ENCODE measurements around the gene NEMP1.

NEMP1 gene

DNA sequence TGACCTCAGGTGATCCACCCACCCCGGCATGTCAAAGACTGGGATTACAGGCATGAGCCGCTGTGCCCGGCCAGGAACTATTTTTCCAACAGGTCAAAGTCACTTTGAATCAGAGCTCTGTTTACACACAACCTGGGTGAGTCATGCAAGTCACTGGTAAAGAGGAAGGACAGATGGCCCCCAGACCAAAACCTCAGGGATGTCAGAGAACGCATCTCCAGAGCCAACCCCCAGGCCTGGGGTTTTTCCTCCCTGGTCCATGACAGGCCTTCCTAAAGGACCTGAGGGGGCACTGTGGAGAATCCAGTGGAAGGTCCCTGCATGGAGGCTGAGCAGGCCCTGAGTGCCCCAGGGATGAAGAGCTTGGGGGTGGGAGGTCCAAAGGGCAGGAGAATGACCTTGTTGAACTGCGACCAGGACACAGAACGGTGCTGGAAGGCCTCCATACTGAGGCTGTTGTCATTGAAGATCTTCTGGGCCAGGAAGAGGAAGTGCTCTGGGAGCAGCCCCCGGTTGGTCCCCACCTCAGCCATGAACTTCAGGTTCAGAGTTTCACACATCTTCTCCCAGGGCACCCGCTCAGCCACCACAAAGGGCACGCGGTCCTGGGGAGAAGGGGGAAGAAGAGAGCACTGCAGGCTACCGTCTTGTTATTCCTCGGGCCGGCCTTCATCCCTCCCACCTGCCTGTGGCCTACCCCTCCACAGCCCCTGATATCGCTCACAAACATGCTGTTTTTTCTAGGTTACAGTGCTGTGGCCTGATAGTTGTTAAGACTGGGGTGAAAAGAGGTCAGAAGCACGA is 23.5 kb upstream of the NEMP1 start:
- no peaks in the 10 kb centered on the region; the same call in 1 of the 2 replicates for H3K36me3 ChIP-seq (ENCODE audit: insufficient read depth, low read length)
- no peak overlapping the region for H3K27ac ChIP-seq
- no peak overlapping the region for H3K9ac ChIP-seq (ENCODE audit: insufficient read length)

DNA sequence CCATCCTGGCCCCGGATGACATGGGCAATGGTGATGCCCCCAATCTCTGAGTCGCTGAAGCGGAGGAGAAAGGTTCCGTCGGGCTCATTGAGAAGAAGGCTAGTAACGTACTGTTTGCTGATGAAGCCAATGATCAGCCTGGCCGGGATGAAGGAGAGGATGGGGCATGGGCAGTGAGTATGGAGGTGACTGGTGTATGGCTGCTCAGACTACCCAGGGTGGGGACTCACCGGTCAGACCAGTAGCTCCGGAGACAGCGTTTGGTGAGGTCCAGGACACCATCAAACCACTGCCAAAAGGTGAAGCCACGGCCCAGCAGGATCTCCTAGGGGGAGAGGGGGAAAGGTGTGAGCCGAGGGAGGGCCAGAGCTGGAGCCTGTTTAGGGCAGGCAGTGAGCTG is 21.2 kb upstream of the NEMP1 start:
- no peak overlapping the region for H3K4me3 ChIP-seq
- H3K27ac ChIP-seq = no peak overlapping the region
- no peaks in the 10 kb centered on the region for H3K9me3 ChIP-seq (ENCODE audit: low read depth, low read length)
- no peak for DNase-seq (ENCODE audit: low read depth, low spot score)
- no peak overlapping the region for H3K9ac ChIP-seq (ENCODE audit: insufficient read length)
- no peak for TF ChIP-seq POLR2AphosphoS5 (IDR thresholded peaks at IDR 0.05; ENCODE audit: borderline replicate concordance, low read depth, low read length)
- TF ChIP-seq EZH2 (IDR thresholded peaks at IDR 0.05) = no peak
- no peak for TF ChIP-seq FOXP2 (optimal IDR thresholded peaks at IDR 0.05; ENCODE audit: control extremely low read depth, extremely low read length, insufficient read depth)
- H3K36me3 ChIP-seq (ENCODE audit: insufficient read depth, low read length) = peaks cover 10% of the 10 kb centered on the region; the same call in 1 of the 2 replicates

More for the DNA sequence above, 23.5 kb upstream of the NEMP1 start:
- no peaks in the 10 kb centered on the region for H3K9me3 ChIP-seq (ENCODE audit: low read depth, low read length)
- no peak for TF ChIP-seq EZH2 (IDR thresholded peaks at IDR 0.05)
- TF ChIP-seq POLR2AphosphoS5 (IDR thresholded peaks at IDR 0.05; ENCODE audit: borderline replicate concordance, low read depth, low read length) = no peak
- TF ChIP-seq FOXP2 (optimal IDR thresholded peaks at IDR 0.05; ENCODE audit: control extremely low read depth, extremely low read length, insufficient read depth) = no peak
- no peak for DNase-seq (ENCODE audit: low read depth, low spot score)
- no peak overlapping the region for H3K4me3 ChIP-seq

DNA sequence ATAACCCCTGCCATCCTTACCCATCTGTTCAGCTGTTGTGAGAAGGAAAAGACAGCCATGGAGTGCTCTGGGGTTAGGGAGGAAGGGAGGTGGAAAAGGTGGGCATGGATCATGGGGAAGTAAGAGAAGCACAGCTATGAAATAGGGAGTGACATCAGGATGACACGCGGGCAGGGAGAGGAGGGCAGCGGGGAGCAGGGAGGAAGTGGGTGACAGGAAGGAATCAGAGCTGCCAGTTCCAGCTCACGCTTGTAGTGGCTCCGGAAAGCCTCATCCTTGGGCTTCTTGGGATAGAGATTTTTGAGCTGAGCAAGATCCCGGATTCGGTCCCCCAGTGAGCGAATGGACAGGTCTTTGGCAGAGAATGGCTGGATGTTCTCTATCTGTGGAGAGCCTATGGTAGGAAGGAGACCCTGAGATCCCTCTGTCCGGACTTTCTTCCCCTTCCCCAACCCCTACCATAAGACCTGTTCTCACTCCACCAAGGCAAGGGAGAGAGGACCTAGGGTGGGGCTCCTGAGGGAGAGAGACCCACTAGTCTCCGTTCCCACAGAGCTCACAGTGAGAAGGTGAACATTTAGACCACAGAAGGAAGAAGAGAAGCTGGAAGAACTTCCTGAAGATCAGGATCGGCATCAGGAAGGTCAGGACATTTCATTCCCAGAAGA is 20.6 kb upstream of the NEMP1 start:
- Histone ChIP-seq H3K4me3 (no peak overlapping the region), H3K27ac (no peak overlapping the region), H3K9me3 (ENCODE audit: low read depth, low read length) (no peaks in the 10 kb centered on the region), H3K36me3 (ENCODE audit: insufficient read depth, low read length) (peaks cover 14% of the 10 kb centered on the region; the same call in 1 of the 2 replicates), H3K9ac (ENCODE audit: insufficient read length) (no peak overlapping the region)
- TF ChIP-seq POLR2AphosphoS5 (IDR thresholded peaks at IDR 0.05; ENCODE audit: borderline replicate concordance, low read depth, low read length) (no peak), FOXP2 (optimal IDR thresholded peaks at IDR 0.05; ENCODE audit: control extremely low read depth, extremely low read length, insufficient read depth) (no peak), EZH2 (IDR thresholded peaks at IDR 0.05) (no peak)
- no peak for DNase-seq (ENCODE audit: low read depth, low spot score)

DNA sequence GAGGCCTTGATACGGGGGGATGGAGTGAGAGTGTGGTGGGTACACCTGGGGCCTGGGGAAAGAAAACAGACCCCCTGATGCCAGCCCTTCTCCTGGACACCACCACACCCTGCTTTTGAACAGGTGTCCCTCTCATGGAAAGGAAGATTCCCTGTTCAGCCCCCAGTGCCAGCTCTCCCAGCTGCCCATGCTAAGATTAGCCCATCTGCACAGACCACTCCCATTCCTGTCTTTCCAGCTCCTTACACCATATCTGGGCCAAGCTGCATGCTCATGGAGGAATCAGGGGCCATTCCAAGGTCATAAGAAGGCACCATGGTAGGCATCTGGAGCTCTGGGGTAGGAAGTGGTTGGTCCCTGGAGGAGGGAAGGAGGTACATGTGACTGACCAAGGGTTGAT is 20.0 kb upstream of the NEMP1 start:
- Histone ChIP-seq H3K4me3 (no peak overlapping the region), H3K36me3 (ENCODE audit: insufficient read depth, low read length) (peaks cover 17% of the 10 kb centered on the region; the same call in 1 of the 2 replicates), H3K9ac (ENCODE audit: insufficient read length) (no peak overlapping the region), H3K9me3 (ENCODE audit: low read depth, low read length) (no peaks in the 10 kb centered on the region), H3K27ac (no peak overlapping the region)
- TF ChIP-seq EZH2 (IDR thresholded peaks at IDR 0.05) = no peak
- no peak for TF ChIP-seq POLR2AphosphoS5 (IDR thresholded peaks at IDR 0.05; ENCODE audit: borderline replicate concordance, low read depth, low read length)
- TF ChIP-seq FOXP2 (optimal IDR thresholded peaks at IDR 0.05; ENCODE audit: control extremely low read depth, extremely low read length, insufficient read depth) = no peak
- DNase-seq (ENCODE audit: low read depth, low spot score) = no peak

DNA sequence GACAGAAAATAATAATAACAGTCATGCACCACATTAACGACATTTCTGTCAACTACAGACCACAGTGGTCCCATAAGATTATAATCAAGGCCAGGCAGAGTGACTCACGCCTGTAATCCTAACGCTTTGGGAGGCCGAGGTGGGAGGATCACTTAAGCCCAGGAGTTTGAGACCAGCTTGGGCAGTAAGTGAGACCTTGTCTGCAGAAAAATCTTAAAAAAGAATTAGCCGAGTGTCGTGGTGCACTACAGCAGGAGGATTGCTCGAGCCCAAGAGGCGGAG is 18.9 kb upstream of the NEMP1 start:
- DNase-seq (ENCODE audit: low read depth, low spot score) = no peak
- no peak overlapping the region for H3K9ac ChIP-seq (ENCODE audit: insufficient read length)
- no peak overlapping the region for H3K4me3 ChIP-seq
- H3K36me3 ChIP-seq (ENCODE audit: insufficient read depth, low read length) = peaks cover 27% of the 10 kb centered on the region
- TF ChIP-seq POLR2AphosphoS5 (IDR thresholded peaks at IDR 0.05; ENCODE audit: borderline replicate concordance, low read depth, low read length) (no peak), EZH2 (IDR thresholded peaks at IDR 0.05) (no peak), FOXP2 (optimal IDR thresholded peaks at IDR 0.05; ENCODE audit: control extremely low read depth, extremely low read length, insufficient read depth) (no peak)
- H3K9me3 ChIP-seq (ENCODE audit: low read depth, low read length) = no peaks in the 10 kb centered on the region
- peak overlapping the region; percentile 46; the same call in 1 of the 2 replicates for H3K27ac ChIP-seq

DNA sequence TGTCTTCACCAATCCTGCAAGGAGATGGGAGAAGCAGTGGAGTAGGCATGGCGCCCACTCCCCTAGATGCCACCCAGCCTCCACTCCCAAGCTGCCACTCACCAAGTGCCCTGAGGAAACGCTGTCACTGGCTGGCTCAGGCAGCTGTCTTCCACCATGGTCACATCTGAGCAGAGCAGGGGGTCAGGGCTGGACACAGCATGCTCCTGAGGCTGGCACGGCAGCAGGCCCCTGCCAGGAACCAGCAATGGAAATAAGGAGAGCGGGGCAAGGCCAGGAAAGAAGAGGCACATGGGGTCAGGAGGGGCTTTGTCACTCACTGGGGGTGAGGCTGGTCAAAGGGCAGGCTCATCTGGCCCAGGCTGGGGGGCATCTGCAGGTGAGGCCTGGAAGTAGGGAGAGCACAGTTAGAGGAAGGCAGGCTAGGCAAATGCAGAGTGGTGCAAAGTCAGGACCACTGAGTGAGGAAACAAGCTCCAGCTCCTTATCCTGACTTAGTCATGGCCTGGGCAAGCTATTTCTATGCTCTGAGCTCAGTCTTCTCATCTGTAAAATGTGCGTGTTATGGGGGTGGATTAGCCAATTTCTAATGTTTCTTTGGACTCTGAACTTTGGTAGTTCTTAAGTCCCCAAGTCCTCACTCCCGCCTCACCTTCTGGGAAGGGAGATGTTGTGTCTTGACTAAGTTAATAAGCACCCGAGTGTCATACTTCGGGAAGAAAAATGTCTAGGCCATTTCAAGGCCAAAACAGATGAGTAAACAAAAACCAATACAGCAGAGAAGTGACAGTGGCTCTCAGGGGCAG is 18.4 kb upstream of the NEMP1 start:
- H3K27ac ChIP-seq = 0 out of 2 replicates have a peak overlapping the region, but pooled peaks have one; percentile 46
- TF ChIP-seq POLR2AphosphoS5 (IDR thresholded peaks at IDR 0.05; ENCODE audit: borderline replicate concordance, low read depth, low read length) = peak; percentile 22; the same call in 1 of the 2 replicates
- no peak for TF ChIP-seq FOXP2 (optimal IDR thresholded peaks at IDR 0.05; ENCODE audit: control extremely low read depth, extremely low read length, insufficient read depth)
- no peak overlapping the region for H3K4me3 ChIP-seq
- no peaks in the 10 kb centered on the region for H3K9me3 ChIP-seq (ENCODE audit: low read depth, low read length)
- peaks cover 33% of the 10 kb centered on the region for H3K36me3 ChIP-seq (ENCODE audit: insufficient read depth, low read length)
- DNase-seq (ENCODE audit: low read depth, low spot score) = no peak
- H3K9ac ChIP-seq (ENCODE audit: insufficient read length) = no peak overlapping the region

DNA sequence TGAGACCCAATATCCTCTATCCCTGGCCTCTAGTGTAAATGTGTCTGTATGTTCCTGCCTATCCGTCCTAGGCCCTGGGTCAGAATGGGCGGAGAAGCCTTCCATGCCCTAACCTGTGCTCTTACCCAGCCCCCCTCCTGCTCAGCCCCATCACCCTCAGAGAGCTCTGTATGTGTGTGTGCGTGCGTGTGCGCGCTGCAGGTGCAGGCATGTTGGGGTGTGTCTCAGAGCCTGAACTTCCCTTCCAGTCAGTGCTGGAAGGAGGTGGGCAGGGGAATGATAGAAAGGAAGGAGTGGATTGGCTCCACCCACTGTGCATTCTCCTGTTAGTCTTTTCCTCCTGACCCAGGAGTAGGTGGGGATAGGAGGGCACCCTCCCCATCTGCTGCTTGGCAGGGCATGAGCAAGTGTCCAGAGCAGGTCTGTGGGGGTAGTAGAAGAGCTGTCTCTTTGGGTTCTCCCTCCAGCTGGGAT is 17.5 kb upstream of the NEMP1 start:
- H3K27ac ChIP-seq = peak overlapping the region; percentile 67
- H3K9ac ChIP-seq (ENCODE audit: insufficient read length) = no peak overlapping the region
- no peak for DNase-seq (ENCODE audit: low read depth, low spot score)
- H3K4me3 ChIP-seq = no peak overlapping the region
- peaks cover 41% of the 10 kb centered on the region for H3K36me3 ChIP-seq (ENCODE audit: insufficient read depth, low read length)
- no peaks in the 10 kb centered on the region for H3K9me3 ChIP-seq (ENCODE audit: low read depth, low read length)
- no peak for TF ChIP-seq EZH2 (IDR thresholded peaks at IDR 0.05)
- TF ChIP-seq FOXP2 (optimal IDR thresholded peaks at IDR 0.05; ENCODE audit: control extremely low read depth, extremely low read length, insufficient read depth) = no peak
- TF ChIP-seq POLR2AphosphoS5 (IDR thresholded peaks at IDR 0.05; ENCODE audit: borderline replicate concordance, low read depth, low read length) = no peak; the same call in none of the 2 replicates

DNA sequence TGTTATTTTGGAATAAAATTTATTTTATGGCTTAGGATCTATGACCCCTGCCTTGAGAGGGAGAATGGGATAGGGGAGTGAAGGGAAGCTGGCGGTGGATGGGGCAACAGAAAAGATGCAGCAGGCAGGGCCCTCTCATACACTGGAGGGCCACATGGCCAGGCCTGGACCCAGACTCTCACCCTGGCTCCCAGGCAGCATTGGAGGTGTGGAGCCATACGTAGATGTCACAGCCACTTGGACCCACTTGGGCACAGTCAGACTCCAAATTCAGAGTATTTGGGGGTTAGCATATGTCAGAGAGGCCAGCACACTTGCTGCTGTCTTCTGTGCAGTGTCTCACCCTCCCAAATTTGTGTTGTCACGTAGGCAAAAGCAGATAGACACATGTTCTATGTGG is 16.8 kb upstream of the NEMP1 start:
- H3K27ac ChIP-seq = peak overlapping the region; percentile 67
- no peak for TF ChIP-seq FOXP2 (optimal IDR thresholded peaks at IDR 0.05; ENCODE audit: control extremely low read depth, extremely low read length, insufficient read depth)
- H3K9me3 ChIP-seq (ENCODE audit: low read depth, low read length) = no peaks in the 10 kb centered on the region
- no peak overlapping the region for H3K4me3 ChIP-seq
- peaks cover 48% of the 10 kb centered on the region for H3K36me3 ChIP-seq (ENCODE audit: insufficient read depth, low read length)
- H3K9ac ChIP-seq (ENCODE audit: insufficient read length) = no peak overlapping the region
- DNase-seq (ENCODE audit: low read depth, low spot score) = no peak
